ENCODE measurements around the gene UBXN10.
"Not testable (repeated sequence)": the region's sequence is repeated elsewhere in the genome, so short reads cannot be mapped to it uniquely, and the experiment has no call there.

The UBXN10 gene

DNA sequence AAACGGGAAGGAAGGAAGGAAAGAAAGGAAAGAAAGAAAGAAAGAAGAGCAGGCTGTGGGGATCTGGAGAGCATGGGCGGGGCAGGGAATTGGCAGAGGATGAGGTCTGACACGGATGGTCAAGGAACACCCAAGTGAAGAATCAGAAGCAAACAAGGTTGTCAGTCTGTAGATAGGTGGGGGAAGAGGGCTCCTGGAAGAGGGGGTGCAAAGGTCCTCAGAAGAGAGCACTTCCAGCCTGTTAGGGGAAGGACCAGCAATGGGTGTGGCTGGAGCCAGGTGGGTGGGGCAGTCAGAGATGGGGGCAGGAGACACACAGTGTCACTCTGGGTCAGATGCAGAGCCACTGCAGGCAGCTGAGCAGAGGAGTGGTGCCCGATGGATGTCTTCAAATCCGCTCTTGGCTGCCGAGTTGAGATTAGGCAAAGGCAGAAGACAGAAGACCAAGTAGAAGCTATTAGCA lies 11.5 kb downstream of the UBXN10 start:
- DNase-seq (ENCODE audit: low read depth, low spot score), result no peak
- H3K27ac ChIP-seq, result no peak overlapping the region

DNA sequence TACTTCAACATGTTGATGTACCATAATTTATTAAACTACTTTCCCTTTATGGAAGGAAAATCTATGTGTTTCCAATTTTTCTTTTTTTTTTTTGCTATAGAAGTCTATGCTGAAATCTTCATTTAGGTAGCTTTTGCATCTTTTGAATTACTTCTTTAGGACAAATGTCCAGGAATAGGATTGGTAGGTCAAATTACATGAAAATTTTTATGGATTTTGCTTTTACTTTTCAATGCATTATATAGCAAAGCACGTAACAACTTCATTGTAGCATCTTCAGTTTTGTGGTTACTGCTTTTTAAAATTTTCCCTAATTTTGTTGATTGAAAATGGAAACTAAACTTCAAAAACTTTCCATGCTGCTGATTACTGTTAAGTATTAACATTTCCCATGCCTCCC lies 12.4 kb downstream of the UBXN10 start:
- no peak overlapping the region for H3K27ac ChIP-seq
- DNase-seq (ENCODE audit: low read depth, low spot score), result no peak

DNA sequence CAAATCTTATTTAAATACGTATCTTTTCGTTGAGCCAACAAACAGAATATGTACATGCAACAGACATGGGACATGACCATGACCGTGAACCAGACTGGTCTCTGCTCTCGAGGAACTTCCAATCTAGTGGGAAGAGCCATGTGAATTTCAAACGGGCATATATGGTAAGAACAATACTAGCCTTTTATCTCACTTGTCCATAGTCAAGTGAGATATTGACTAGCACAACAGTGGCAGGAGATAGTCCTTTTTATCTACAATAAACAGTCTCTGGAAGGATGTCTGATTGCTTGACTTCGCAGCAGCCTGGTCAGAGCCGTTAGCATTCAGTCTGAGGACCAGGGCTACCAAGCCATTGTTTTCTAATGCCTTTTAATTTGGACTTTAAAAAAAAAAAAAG lies 13.0 kb downstream of the UBXN10 start:
- no peak overlapping the region for H3K27ac ChIP-seq
- no peak for DNase-seq (ENCODE audit: low read depth, low spot score)

DNA sequence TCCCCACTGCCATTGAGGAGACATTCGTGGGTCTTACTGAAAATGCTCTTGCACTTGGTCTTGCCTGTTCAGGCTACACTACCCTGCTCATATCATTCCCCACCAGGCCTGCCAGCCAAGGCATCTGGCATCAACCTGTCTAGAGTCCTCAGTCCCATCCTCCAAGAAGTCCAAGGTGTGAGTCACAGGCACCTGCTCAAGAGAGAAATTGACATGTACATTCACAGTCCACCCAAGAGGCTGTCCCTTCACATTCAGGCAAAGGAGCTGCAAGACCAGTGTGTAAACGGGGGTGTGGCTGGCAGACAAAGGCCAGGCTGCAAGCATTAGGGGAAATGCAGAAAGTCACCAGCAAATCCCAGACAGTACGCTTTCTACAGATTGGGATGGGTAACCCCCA lies 13.5 kb downstream of the UBXN10 start:
- H3K27ac ChIP-seq, result no peak overlapping the region
- DNase-seq (ENCODE audit: low read depth, low spot score), result peak; percentile 36

DNA sequence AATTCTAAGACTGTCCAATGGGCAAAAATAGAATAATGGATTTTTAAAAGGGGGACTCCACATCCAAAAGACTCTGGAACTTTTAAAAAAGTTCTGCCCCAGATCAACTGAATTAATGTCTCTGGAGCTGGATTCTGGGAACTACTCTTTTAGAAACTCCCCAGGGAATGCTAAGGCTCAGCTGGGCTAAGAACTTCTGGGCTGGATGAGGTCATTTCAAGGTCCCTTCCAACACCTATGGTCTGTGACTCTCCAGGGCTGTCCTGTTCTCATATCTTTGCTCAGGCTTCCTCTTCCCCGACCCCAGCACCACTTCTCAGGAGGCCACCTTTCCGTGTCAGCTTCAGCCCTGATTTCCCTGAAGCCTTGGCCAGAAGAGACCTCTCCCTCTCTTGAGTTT lies 13.9 kb downstream of the UBXN10 start:
- no peak for DNase-seq (ENCODE audit: low read depth, low spot score)
- no peak overlapping the region for H3K27ac ChIP-seq

DNA sequence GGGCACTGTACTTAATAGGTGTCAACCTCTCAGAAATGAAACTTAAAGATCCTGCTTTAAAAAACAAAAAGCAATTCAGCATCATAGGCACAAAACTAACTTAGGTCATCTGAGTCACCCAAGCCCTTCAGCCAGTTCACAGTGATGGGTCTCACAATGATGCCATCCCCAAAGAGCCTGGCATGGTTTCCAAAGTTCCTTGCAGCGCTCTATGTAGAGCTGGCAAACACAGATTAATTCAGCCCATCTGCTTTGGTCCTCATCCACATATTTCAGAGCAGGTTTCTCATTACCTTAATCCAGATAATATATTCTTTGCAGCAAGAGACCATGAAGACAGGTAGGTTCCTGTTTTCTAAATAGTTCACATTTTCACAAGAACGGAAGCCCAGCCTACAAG lies 15.1 kb downstream of the UBXN10 start:
- H3K27ac ChIP-seq, result no peak overlapping the region
- DNase-seq (ENCODE audit: low read depth, low spot score), result no peak

DNA sequence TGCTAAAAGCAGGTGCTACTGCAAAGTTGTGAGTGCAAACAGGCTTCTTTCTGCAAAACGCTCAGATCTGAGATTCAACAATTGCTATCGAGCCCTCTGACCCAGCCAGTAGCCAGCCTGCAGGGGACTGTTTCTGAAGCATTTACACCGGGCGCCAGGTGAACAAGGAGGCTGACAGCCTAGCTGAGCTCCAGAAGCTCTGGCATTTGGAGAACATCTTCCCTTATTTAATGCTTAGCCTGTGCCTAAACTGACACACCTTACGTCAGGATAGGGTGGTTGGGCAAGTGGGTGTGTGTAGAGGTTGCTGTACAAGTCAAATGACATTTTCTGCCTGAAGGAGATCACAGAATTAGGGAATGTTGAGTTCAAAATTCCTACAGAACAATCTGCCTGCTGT lies 16.3 kb downstream of the UBXN10 start:
- no peak overlapping the region for H3K27ac ChIP-seq
- no peak for DNase-seq (ENCODE audit: low read depth, low spot score)

DNA sequence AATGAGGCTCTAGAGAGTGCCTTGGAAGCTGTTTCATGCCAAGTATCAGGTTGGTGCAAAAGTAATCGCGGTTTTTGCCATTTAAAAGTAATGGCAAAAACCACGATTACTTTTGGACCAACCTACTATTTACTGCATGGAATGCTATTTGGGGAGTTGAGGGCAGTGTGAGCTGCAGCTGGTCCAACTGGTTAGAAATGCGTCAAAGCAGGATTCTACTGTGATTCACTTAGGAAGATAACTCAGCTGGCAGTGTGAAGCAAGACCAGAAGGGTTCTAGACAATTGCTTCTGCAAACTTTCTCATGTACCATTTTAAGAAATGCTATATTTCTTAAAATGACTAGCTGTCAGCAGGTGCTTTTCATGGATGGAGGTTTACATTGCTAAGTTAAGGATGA lies 21.6 kb downstream of the UBXN10 start:
- H3K27ac ChIP-seq, result no peak overlapping the region
- peak; percentile 61 for DNase-seq (ENCODE audit: low read depth, low spot score)

DNA sequence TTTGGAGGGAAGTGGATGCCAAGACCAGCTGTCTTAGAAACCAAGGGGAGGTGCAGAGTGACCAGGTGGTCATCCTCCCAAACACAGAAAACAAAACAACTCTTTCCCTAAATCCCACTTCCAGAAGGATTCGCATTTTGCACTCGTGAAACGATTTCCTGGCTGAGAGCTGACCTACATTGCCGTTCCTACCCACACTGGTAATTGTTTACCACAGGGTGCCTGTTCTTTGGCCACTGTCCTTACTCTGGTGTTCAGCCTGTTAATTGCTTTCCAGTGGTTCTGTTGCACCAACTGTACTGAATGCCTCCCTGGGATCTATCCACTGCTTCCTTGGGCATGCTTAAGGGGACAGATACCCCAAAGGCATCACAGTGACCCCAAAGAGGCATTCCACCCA lies 23.6 kb downstream of the UBXN10 start:
- no peak overlapping the region for H3K27ac ChIP-seq
- no peak for DNase-seq (ENCODE audit: low read depth, low spot score)

DNA sequence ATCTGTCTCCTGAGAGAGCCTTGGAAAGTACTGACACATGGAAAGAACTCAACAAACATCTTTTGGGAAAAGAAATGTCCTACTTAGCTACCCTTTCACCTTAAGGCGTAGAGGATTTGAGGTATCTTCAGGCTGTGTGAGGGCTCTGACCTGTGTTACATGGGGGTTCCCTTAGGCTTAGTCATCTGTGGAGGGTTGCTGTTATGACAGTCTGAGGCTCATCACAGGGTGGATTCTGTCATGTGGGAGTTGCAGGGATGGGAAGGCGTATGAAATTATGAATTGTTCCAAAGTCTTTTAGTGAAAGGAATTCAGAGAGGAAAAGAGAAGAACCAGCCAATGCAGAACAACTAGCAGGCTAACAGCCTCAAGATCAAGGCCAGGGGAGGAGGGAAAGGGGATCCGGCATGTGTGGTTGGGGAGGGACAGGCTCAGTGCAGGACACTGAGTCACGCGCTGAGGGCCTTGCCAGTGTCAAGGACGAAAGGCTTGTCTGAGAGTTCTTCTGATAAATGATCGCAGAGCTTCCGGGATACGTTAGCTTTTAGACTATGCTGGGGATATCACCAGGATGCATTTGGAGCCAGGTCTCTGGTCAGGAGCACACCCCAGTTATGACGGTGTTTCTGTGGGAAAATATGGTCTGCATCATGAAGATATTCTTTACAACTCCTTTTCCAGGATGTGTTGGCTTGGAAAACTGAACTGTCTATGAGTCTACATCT lies 25.0 kb downstream of the UBXN10 start:
- no peak for DNase-seq (ENCODE audit: low read depth, low spot score)
- peak overlapping the region; percentile 80 for H3K27ac ChIP-seq

DNA sequence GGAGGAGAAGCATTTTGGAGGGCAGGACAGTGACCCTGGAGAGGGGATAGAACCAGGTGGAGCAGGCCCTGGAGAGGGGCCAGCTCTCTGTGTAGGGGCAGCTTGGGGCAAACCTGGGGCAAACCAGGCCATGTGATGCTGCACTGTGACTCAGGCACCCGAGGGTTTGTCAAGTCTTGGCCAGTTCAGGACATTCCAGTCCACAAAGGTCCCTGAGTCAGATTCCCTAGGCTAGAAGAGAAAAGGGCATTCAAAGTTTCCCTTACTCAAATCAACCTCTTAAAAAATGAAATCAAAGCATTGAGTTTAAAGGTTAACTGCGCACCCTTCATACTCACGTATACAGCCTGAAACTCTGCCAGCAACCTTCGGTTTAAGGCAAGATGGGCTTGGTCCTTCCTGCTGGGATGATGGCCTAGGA lies 25.6 kb downstream of the UBXN10 start:
- DNase-seq (ENCODE audit: low read depth, low spot score), result peak; percentile 79
- H3K27ac ChIP-seq, result peak overlapping the region; percentile 80

DNA sequence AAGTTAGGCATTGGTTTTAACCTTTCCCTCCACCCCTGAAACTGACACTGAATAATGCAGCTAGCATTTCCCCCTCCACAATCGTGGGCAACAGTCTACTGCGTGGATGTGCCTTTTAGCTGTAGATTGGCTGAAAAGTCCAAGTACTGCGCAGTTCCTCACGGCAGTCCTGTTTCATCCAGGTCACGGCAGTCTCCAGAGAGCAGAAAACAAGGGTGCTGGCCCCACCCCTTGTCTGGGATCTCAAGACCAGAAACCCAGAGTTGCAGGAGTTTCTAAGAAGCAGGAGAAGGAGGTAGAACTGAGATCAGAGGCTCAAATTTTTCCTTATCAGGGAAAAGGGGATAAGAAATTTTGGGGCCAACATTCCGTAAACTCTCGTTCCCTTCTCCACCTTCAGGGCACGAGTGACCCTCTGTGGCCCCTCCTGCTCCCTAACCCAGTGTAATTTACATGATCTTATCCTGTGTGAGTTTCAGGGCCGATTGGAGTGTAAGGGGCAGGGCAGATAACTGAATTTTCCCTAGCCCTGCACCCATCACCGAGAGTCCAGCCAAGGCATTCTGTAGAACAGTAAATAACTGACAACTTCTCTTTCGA lies 26.3 kb downstream of the UBXN10 start:
- peak overlapping the region; percentile 80 for H3K27ac ChIP-seq
- no peak for DNase-seq (ENCODE audit: low read depth, low spot score)

DNA sequence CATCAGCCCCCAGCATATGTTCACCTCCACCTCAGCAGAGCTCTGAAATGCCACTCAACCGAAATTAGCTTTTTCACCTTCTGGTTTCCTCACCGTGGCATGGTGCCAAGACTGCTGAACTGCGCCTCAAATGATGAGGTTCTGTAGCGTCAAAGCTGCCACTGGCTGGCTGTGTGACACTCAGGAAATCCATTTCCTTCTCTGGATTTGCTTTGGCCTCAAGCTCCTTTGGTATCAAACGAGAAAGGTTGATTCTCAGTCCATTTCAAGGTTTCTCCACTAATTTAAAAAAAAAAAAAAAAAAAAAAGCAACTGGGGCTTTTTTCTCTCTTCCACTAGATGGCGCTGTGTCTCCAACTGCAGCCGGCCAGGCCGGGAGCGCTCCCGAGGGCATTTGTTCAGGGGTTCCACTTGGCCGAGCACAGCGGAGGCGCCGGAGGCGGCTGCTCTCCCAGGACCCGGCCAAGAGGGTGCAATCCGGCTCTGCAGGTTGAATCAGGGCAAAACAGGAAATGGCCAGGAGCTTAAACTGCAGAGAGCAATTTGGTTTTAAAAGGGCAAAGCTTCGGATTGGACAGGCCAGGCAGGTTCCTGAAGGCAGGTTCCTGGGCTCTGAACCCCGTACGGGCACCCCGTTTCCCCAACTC lies 26.9 kb downstream of the UBXN10 start:
- DNase-seq (ENCODE audit: low read depth, low spot score), result peak; percentile 27
- peak overlapping the region; percentile 80 for H3K27ac ChIP-seq

DNA sequence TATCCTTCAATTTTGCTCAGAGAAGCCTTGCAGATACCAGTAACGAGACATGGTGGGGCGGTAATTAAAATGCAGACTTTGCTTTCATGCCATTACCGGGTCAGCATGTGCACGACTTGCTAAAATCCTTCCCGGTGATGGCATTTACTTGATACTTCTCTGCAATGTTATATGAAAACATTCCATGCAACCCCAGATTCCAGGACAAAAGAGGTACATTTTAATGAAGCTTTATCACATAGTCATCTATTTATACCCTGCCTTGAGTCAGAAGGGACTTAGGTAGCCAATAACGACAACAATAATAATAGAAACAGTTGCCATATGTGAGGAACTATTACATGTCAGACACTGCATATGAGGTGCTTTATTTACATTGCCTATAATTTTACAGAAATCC lies 29.8 kb downstream of the UBXN10 start:
- no peak overlapping the region for H3K27ac ChIP-seq
- DNase-seq (ENCODE audit: low read depth, low spot score), result no peak

DNA sequence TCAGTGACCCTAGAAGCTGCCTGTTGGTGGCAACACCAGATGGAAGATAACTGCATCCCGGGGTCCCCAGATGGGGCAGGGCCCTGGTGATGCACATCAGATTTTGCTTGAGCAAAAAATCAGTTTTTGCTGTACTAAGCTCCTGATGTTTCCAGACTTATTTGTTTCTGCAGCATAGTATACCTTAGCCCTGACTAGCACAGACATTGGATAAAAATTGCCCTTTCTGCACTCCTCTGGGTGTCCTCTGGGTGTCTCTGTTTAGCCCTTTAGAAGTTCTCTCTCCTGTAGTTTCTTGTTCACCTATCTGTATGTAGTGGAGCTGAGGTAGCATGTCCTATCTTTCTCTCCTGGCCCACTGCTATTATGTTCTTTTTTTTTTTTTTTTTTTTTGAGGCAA lies 30.7 kb downstream of the UBXN10 start:
- H3K27ac ChIP-seq, result no peak overlapping the region
- no peak for DNase-seq (ENCODE audit: low read depth, low spot score)

DNA sequence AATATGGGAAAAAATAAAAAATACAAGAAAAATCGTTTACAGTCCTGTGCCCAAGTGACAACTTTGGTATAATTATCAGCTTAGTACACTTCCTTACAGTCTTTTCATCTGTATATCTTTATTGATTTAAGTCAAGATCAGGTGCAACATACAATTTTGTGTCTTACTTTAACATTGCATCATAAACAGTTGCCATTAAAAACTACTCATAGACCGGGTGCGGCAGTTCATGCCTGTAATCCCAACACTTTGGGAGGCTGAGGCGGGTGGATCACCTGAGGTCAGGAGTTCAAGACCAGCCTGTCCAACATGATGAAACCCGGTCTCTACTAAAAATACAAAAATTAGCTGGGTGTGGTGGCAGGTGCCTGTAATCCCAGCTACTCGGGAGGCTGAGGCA lies 33.2 kb downstream of the UBXN10 start:
- not testable (repeated sequence) for DNase-seq (ENCODE audit: low read depth, low spot score)

DNA sequence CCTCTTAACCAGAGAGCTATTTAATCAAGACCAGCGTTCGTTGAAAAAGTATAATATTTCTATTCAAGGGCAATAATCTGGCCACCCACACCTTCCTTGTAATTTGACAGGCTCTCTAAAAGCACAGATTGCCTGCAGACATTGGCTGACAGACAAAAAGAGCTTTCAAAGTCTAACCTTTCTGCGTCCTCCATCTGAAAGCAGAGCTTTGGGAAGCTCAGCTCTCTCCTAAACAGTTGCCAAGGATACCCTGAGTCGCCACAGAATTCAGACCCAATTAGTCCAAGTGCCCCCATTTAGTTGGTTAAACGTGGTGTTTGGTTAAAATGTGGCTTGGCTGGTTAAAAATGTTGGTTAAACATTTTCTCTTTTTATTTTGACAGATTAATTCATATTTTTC lies 34.1 kb downstream of the UBXN10 start:
- no peak overlapping the region for H3K27ac ChIP-seq
- no peak for DNase-seq (ENCODE audit: low read depth, low spot score)

More for the DNA sequence above, 33.2 kb downstream of the UBXN10 start:
- H3K27ac ChIP-seq, result not testable (repeated sequence)

DNA sequence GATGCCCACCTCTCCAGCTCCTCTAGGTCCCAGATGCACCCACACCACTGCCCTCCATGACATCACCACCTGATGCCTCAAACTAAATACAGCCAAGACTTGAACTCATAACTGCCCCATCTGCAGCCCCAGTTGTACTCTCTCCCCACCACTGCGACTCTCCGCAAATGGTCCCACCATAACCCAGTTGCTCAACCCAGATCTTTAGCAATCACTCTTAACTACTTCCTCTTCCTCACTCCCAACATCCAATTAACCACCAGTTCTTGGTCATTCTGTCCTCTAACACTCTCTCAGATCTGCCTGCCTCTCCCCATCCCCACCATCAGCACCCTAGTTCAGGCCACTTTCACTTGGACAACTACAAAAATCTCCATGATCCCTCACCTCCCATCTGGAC lies 37.2 kb downstream of the UBXN10 start:
- no peak for DNase-seq (ENCODE audit: low read depth, low spot score)
- H3K27ac ChIP-seq, result no peak overlapping the region

DNA sequence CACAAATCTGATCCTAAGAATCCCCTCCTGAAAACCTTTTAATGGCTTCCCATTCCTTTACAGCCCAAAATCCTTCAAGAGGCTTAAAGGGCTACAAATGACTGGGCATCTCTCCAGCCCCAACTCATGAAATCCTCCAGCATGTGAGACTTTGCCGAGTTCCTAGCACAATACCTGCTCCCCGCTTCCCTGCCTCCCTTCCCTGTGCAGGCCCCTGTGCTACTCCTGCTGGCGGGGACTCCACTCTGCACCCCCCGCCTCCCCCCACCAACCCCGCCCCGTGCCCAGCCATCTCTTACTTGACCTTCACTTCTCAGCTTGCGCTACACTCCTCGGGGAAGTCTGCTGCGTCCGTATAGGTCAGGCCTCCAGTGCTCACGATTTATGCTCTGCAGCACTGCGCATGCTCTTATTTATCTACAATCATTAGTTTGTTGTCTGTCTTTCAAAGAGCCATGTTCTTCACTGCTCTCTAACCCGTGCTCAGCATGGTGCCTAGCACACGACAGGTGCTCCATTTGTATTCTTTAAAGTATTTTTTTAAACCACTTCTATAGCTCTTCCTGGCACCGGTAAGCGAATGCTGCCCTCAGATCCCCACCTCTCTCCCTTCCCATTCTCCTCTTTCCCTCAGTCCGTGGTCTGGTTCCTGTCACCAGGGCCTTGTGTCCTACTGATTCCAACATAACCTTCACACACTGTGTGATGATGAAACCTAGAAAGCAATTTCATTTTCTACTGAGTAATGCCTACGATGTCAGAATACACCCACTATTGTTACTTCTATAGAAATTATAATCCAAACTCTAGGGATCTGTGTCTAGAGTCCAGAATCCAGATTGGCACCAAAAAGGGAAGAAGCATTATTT lies 37.9 kb downstream of the UBXN10 start:
- no peak for DNase-seq (ENCODE audit: low read depth, low spot score)

DNA sequence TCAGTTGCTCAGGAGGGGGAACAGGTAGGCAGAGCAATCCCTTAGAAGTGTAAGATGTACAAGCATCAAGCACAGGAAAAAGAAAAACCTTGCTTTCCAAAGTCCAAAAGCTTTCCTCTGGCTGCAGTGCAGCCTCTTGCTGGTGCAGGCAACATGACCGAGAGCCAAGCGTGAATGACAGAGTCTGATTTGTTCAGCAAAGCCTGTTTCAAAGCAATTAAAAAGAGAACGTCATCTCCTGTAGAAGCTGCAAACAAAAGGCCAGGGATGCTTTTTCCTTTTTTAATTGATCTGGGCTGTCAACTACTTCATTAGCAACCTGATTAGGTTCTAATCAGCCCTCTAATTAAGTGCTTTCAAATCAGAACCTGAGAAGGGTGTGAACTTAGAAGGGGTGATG lies 38.6 kb downstream of the UBXN10 start:
- H3K27ac ChIP-seq, result no peak overlapping the region
- DNase-seq (ENCODE audit: low read depth, low spot score), result no peak

More for the DNA sequence above, 37.9 kb downstream of the UBXN10 start:
- no peak overlapping the region for H3K27ac ChIP-seq

DNA sequence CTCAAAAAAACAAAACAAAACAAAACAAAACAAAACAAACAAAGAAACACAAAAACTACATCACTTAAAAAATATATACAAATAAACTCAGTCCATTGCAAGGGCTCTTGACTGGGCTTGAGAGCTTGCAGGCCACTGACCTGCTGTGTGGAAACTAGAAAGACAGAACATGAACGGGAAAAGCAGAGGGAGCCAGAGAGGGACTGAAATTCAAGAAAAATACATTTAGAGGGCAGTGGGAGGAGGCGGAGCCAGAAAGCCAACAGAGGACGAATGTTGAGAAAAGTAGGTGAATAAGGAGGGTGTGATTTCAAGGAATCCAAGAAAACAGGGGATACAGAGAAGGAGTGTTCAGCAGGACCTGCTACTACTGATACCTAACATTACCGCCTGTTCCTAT lies 41.8 kb downstream of the UBXN10 start:
- DNase-seq (ENCODE audit: low read depth, low spot score), result no peak
- H3K27ac ChIP-seq, result no peak overlapping the region
